H1 (cell line): ENCODE results near the gene CACNA2D3. TPM values are rescaled to one million over a fixed set of nuclear protein-coding genes. Genes with fewer than 3 reads are reported as not detected.

Experiments used
- CTCF ChIA-PET: fragments of 300-600 bp; sonication (Branson Sonifier 250); formaldehyde crosslinking; loops from one replicate; lab custom pipeline; 2021; ENCODE audit not compliant: partially characterized antibody; lab: Charles Lee
- POLR2A ChIA-PET: fragments of 300-600 bp; sonication (Branson Sonifier 250); formaldehyde crosslinking; loops from one replicate; lab custom pipeline; 2021; ENCODE audit warnings: inconsistent platforms; ENCODE audit not compliant: partially characterized antibody; lab: Charles Lee
- DNase-seq, 2 experiments: peaks; one replicate each; pipeline versions ENCODE4 v3.0.0 to v3.0.0-alpha.2; 2010 to 2022; ENCODE audit warnings: low spot score in 2 of 2, low read depth in 1 of 2, mixed read lengths in 1 of 2
- FAIRE-seq: peaks from 2 replicates; lab custom pipeline; 2011; peaks lifted over from hg19 to GRCh38; lab: Jason Lieb, UNC
- H2AFZ ChIP-seq: 2 replicates; pipeline ENCODE4 v1.8.1; 2012; ENCODE audit warnings: low read length, inconsistent platforms
- H2AK5ac ChIP-seq: 2 replicates; pipeline ENCODE4 v1.6.1; 2013; ENCODE audit warnings: low read depth, low read length
- H2BK120ac ChIP-seq: replicated peaks from 2 replicates; pipeline ENCODE3; 2013; ENCODE audit warnings: low read depth, low read length, inconsistent platforms
- H2BK12ac ChIP-seq: 2 replicates; pipeline ENCODE4 v1.6.1; 2013; ENCODE audit warnings: low read depth, low read length
- H2BK15ac ChIP-seq: 2 replicates; pipeline ENCODE4 v1.6.1; 2013; ENCODE audit warnings: low read length
- H2BK20ac ChIP-seq: 2 replicates; pipeline ENCODE4 v1.6.1; 2013; ENCODE audit warnings: low read length
- H2BK5ac ChIP-seq: 2 replicates; pipeline ENCODE4 v1.6.1; 2013; ENCODE audit warnings: low read depth, low read length
- H3K14ac ChIP-seq: 2 replicates; pipeline ENCODE4 v1.6.1; 2013; ENCODE audit warnings: inconsistent platforms; ENCODE audit not compliant: insufficient read length
- H3K18ac ChIP-seq: 2 replicates; pipeline ENCODE4 v1.6.1; 2013; ENCODE audit warnings: low read length; ENCODE audit errors: extremely low read depth
- H3K23ac ChIP-seq: 2 replicates; pipeline ENCODE4 v1.6.1; 2013; ENCODE audit warnings: inconsistent platforms; ENCODE audit not compliant: insufficient read length
- H3K23me2 ChIP-seq: 2 replicates; pipeline ENCODE4 v1.6.1; 2013; ENCODE audit warnings: low read depth, low read length
- H3K27ac ChIP-seq: 2 replicates; pipeline ENCODE4 v1.6.1; 2011; ENCODE audit warnings: low read depth, low read length, inconsistent platforms
- H3K27me3 ChIP-seq, 4 experiments: replicated peaks in 1 of 4; 1 replicate in 1 of 4; 2 replicates in 3 of 4; pipeline versions ENCODE4 v1.6.1 to v1.8.1; 2011 to 2013; ENCODE audit warnings: low read length in 3 of 4, mild to moderate bottlenecking in 3 of 4, inconsistent platforms in 2 of 4, mixed read lengths in 2 of 4, moderate library complexity in 1 of 4; ENCODE audit not compliant: control insufficient read depth in 3 of 4, insufficient read depth in 3 of 4; ENCODE audit errors: extremely low read depth in 1 of 4
- H3K36me3 ChIP-seq, 4 experiments: 2 replicates each; pipeline versions ENCODE4 v1.6.1 to v1.8.1; 2011 to 2013; ENCODE audit warnings: mild to moderate bottlenecking in 4 of 4, low read length in 3 of 4, moderate library complexity in 2 of 4, control low read depth in 1 of 4, inconsistent platforms in 1 of 4; ENCODE audit not compliant: insufficient read depth in 4 of 4, control insufficient read depth in 2 of 4
- H3K4ac ChIP-seq: replicated peaks from 2 replicates; pipeline ENCODE3; 2013; ENCODE audit warnings: low read length, low read depth, mixed read lengths, inconsistent platforms; ENCODE audit not compliant: insufficient read length
- H3K4me1 ChIP-seq, 4 experiments: replicated peaks in 1 of 4; 1 replicate in 1 of 4; 2 replicates in 3 of 4; pipeline versions ENCODE4 v1.6.1 to v1.8.1; 2011 to 2013; ENCODE audit warnings: low read length in 3 of 4, inconsistent platforms in 2 of 4, mixed read lengths in 1 of 4; ENCODE audit not compliant: insufficient read depth in 4 of 4, control insufficient read depth in 3 of 4
- H3K4me2 ChIP-seq, 2 experiments: 2 replicates each; pipeline versions ENCODE4 v1.6.1 to v1.8.1; 2011 to 2013; ENCODE audit warnings: low read depth in 2 of 2, low read length in 2 of 2, control low read depth in 1 of 2, inconsistent platforms in 1 of 2, mild to moderate bottlenecking in 1 of 2; ENCODE audit not compliant: insufficient read depth in 1 of 2
- H3K4me3 ChIP-seq, 4 experiments: fragments of 200-600, 300-600 bp in 1 of 4; sonication (generic), shearing (Covaris generic), sonication (Bioruptor Twin) in 1 of 4; 2 replicates each; pipeline versions ENCODE4 v1.5.1 to v1.8.1; 2011 to 2016; ENCODE audit warnings: low read length in 4 of 4, low read depth in 3 of 4, control low read depth in 2 of 4, inconsistent platforms in 2 of 4, mild to moderate bottlenecking in 2 of 4, mixed read lengths in 1 of 4, moderate library complexity in 1 of 4; ENCODE audit not compliant: insufficient read depth in 2 of 4; ENCODE audit errors: extremely low read depth in 1 of 4
- H3K56ac ChIP-seq: replicated peaks from 2 replicates; pipeline ENCODE3; 2013; ENCODE audit warnings: low read depth, mild to moderate bottlenecking, mixed read lengths, low read length, inconsistent platforms; ENCODE audit not compliant: insufficient read length
- H3K79me1 ChIP-seq: 2 replicates; pipeline ENCODE4 v1.6.1; 2013; ENCODE audit warnings: low read depth, low read length, control low read depth
- H3K79me2 ChIP-seq, 2 experiments: 2 replicates each; pipeline versions ENCODE4 v1.6.1 to v1.8.1; 2012 to 2013; ENCODE audit warnings: low read length in 2 of 2, mild to moderate bottlenecking in 2 of 2, inconsistent platforms in 1 of 2; ENCODE audit not compliant: insufficient read depth in 2 of 2, control insufficient read depth in 1 of 2
- H3K9ac ChIP-seq, 4 experiments: replicated peaks in 1 of 4; 1 replicate in 1 of 4; 2 replicates in 3 of 4; pipeline versions ENCODE4 v1.6.1 to v1.8.1; 2011 to 2013; ENCODE audit warnings: low read depth in 3 of 4, low read length in 3 of 4, control low read depth in 2 of 4, mild to moderate bottlenecking in 2 of 4, moderate library complexity in 2 of 4, inconsistent platforms in 1 of 4; ENCODE audit errors: extremely low read depth in 1 of 4
- H3K9me3 ChIP-seq, 2 experiments: 2 replicates each; pipeline versions ENCODE4 v1.6.1 to v1.8.1; 2012 to 2013; ENCODE audit warnings: mild to moderate bottlenecking in 2 of 2, moderate library complexity in 2 of 2, control low read depth in 1 of 2, inconsistent platforms in 1 of 2, low read depth in 1 of 2, low read length in 1 of 2, mixed read lengths in 1 of 2; ENCODE audit not compliant: insufficient read depth in 2 of 2
- H4K20me1 ChIP-seq, 2 experiments: replicated peaks in 1 of 2; 2 replicates each; pipeline versions ENCODE3 to v1.8.1; 2011 to 2013; ENCODE audit warnings: inconsistent platforms in 2 of 2, low read length in 2 of 2, mild to moderate bottlenecking in 1 of 2; ENCODE audit not compliant: insufficient read depth in 2 of 2, control insufficient read depth in 1 of 2
- H4K5ac ChIP-seq: 2 replicates; pipeline ENCODE4 v1.6.1; 2013; ENCODE audit warnings: low read length, low read depth, mixed read lengths, inconsistent platforms; ENCODE audit not compliant: insufficient read length
- H4K8ac ChIP-seq: 2 replicates; pipeline ENCODE4 v1.8.0; 2013; ENCODE audit warnings: mild to moderate bottlenecking, moderate library complexity, low read length, inconsistent platforms; ENCODE audit not compliant: insufficient read depth; ENCODE audit errors: extremely low read depth
- H4K91ac ChIP-seq: replicated peaks from 2 replicates; pipeline ENCODE3; 2013; ENCODE audit warnings: low read length, mixed read lengths, inconsistent platforms; ENCODE audit not compliant: insufficient read length
- CHD1 ChIP-seq: IDR thresholded peaks from 2 replicates; pipeline ENCODE4 v1.6.1; 2012; ENCODE audit warnings: low read depth, low read length, improper control_type of control experiment
- NRF1 ChIP-seq: IDR thresholded peaks from 2 replicates; pipeline ENCODE4 v1.6.1; 2011; ENCODE audit warnings: mild to moderate bottlenecking, low read depth, low read length, improper control_type of control experiment
- POU5F1 ChIP-seq: IDR thresholded peaks from 2 replicates; pipeline ENCODE4 v1.6.1; 2011; ENCODE audit warnings: low read depth, mild to moderate bottlenecking, low read length, moderate library complexity
- TEAD4 ChIP-seq: IDR thresholded peaks from 2 replicates; pipeline ENCODE4 v1.6.1; 2012; ENCODE audit warnings: low read depth, low read length, inconsistent platforms, mixed read lengths
- polyA plus RNA-seq, 7 experiments: library from polyadenylated mRNA; depleted of rRNA in 3 of 7; stranded (reverse) in 5 of 7; unstranded in 2 of 7; fragments of >200 nt in 5 of 7; fragments of 200-250 nt in 2 of 7; gene quantifications; 1 replicate in 5 of 7; 2 replicates in 1 of 7; 4 replicates in 1 of 7; pipeline versions ENCODE4 v1.2.1 to v1.2.3, GENCODE V29; 2011 to 2013; ENCODE audit warnings: missing spikeins in 2 of 7, mixed read lengths in 2 of 7
- total RNA-seq: library from RNA; stranded (reverse); fragmentation: NEBNext Ultra II Directional; extraction: Animal tissue kit (Norgen Biotek cat#: 25700); gene quantifications from 2 replicates; pipeline ENCODE4 v1.2.1, GENCODE V29; 2021
- TF ChIP-seq, protein P1 (sequence below): IDR thresholded peaks from 2 replicates; pipeline ENCODE4 v1.6.1; 2012; ENCODE audit warnings: inconsistent platforms

CACNA2D3 gene
- total and polyA plus RNA-seq, 2 of the 8 experiments (the other 6 are each of a cell fraction or from before 2014, with no cell fraction given): 1.5 to 1.8 TPM

DNA sequence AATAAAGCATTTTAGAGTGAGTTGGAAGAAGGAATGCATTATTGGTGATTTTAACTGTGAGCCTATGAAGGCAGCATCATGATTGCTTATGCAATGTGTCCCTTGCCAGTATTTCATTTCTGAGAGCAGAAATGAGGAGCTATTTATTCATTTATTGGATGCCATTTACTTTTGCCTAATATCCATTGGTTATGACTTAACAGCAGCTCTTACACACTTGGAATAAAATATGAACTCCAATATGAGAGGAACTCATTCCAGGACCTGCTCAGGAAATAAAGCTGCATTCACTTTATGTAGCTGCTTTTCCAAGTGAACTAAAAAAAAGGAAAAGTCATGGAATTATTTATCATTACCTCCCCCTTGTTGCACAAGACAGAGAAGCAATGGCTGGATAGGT, 525.4 kb downstream of the CACNA2D3 start:
- no peak for DNase-seq
- Histone ChIP-seq H3K4me1 (peaks cover 0 to 10% (median 6%) of the 10 kb centered on the region in 4 experiments; a peak in 6 of 7 replicates), H3K18ac (no peak overlapping the region), H3K14ac (no peak overlapping the region), H3K56ac (no peak overlapping the region), H2BK20ac (no peak overlapping the region), H4K8ac (no peak overlapping the region), H3K23me2 (no peaks in the 10 kb centered on the region), H4K91ac (no peak overlapping the region), H3K27me3 (no peaks in the 10 kb centered on the region), H3K4me3 (no peak overlapping the region), H2BK15ac (no peak overlapping the region), H3K9ac (no peak overlapping the region), H3K23ac (no peak overlapping the region), H2AK5ac (no peak overlapping the region), H3K36me3 (peaks cover 0 to 19% (median 9%) of the 10 kb centered on the region in 4 experiments; a peak in 4 of 8 replicates), H2BK12ac (no peak overlapping the region), H4K5ac (no peak overlapping the region), H3K79me2 (peaks cover 0 to 16% of the 10 kb centered on the region in 2 experiments; a peak in 3 of 4 replicates), H2BK5ac (no peak overlapping the region), H2AFZ (no peak overlapping the region), H3K4ac (no peak overlapping the region), H3K79me1 (no peaks in the 10 kb centered on the region; the same call in 1 of the 2 replicates), H3K4me2 (no peak overlapping the region), H4K20me1 (no peaks in the 10 kb centered on the region), H3K9me3 (peaks cover 6 to 9% of the 10 kb centered on the region in 2 experiments; a peak in 3 of 4 replicates), H3K27ac (no peak overlapping the region), H2BK120ac (no peak overlapping the region)
- TF ChIP-seq POU5F1 (no peak), TEAD4 (no peak), CHD1 (no peak), NRF1 (no peak)
- TF ChIP-seq, protein P1, sequence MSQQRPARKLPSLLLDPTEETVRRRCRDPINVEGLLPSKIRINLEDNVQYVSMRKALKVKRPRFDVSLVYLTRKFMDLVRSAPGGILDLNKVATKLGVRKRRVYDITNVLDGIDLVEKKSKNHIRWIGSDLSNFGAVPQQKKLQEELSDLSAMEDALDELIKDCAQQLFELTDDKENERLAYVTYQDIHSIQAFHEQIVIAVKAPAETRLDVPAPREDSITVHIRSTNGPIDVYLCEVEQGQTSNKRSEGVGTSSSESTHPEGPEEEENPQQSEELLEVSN: no peak
- FAIRE-seq: no peak
- ChIA-PET POLR2A (interaction anchor here (0.9 to 1.0 kb wide), 4 partner anchors 11 to 22 kb away, joined by 3 to 5 read pairs (median 4); no protein-coding TSS in a partner anchor), CTCF (interaction anchor here (1.2 kb wide), 1 partner anchor 213 kb away, joined by 3 read pairs; no protein-coding TSS in a partner anchor)
